Measurements from ENCODE around the gene PTPRM.

PTPRM gene

GRCh38 chr18:8248576-8248975 is 681.5 kb downstream of the PTPRM start:
- 97% methylated on average over 4 of the region's 4 CpGs for WGBS
- Histone ChIP-seq H3K4me2 (ENCODE audit: low read length, poor library complexity, severe bottlenecking) (no peak overlapping the region), H3K23ac (ENCODE audit: low read length in 2 of 2) (no peak overlapping the region), H3K27me3 (ENCODE audit: control insufficient read depth in 1 of 2, insufficient read depth in 1 of 2, low read length in 2 of 2) (no peaks in the 10 kb centered on the region), H2BK120ac (ENCODE audit: low read depth, low read length) (no peak overlapping the region), H2BK15ac (ENCODE audit: low read depth, poor library complexity, severe bottlenecking) (no peak overlapping the region), H3K27ac (ENCODE audit: low read length, poor library complexity, severe bottlenecking) (no peak overlapping the region), H3K79me1 (replicated peaks; ENCODE audit: low read length, poor library complexity, severe bottlenecking) (peaks cover 7% of the 10 kb centered on the region), H2BK12ac (ENCODE audit: low read length in 2 of 2) (no peak overlapping the region), H3K4ac (ENCODE audit: low read depth in 1 of 2, low read length in 2 of 2) (no peak overlapping the region), H2AFZ (ENCODE audit: low read depth, low read length) (no peak overlapping the region), H4K8ac (ENCODE audit: low read length) (no peak overlapping the region), H3K36me3 (ENCODE audit: control insufficient read depth in 1 of 2, insufficient read depth in 2 of 2, low read depth in 1 of 2, low read length in 2 of 2) (peaks cover 11 to 36% of the 10 kb centered on the region in 2 experiments), H4K91ac (ENCODE audit: low read length) (no peak overlapping the region), H3K9ac (ENCODE audit: low read length) (no peak overlapping the region), H3K4me1 (ENCODE audit: control insufficient read depth, insufficient read depth, low read depth, low read length) (peaks cover 1% of the 10 kb centered on the region), H2BK5ac (ENCODE audit: low read depth, low read length, poor library complexity, severe bottlenecking) (no peak overlapping the region), H3K4me3 (ENCODE audit: insufficient read depth in 1 of 2, low read depth in 1 of 2, low read length in 2 of 2) (no peak overlapping the region), H3K14ac (ENCODE audit: low read length in 2 of 2) (no peak overlapping the region), H2AK5ac (ENCODE audit: low read length, severe bottlenecking) (no peak overlapping the region), H3K18ac (ENCODE audit: low read depth in 1 of 2, low read length in 2 of 2) (no peak overlapping the region), H3K9me3 (ENCODE audit: control insufficient read depth, low read length) (no peaks in the 10 kb centered on the region)
- no peak for DNase-seq

- Histone ChIP-seq H2AK5ac (ENCODE audit: low read length, severe bottlenecking) (no peak overlapping the region), H3K27me3 (ENCODE audit: control insufficient read depth in 1 of 2, insufficient read depth in 1 of 2, low read length in 2 of 2) (no peaks in the 10 kb centered on the region), H3K4ac (ENCODE audit: low read depth in 1 of 2, low read length in 2 of 2) (no peak overlapping the region), H3K18ac (ENCODE audit: low read depth in 1 of 2, low read length in 2 of 2) (no peak overlapping the region), H3K36me3 (ENCODE audit: control insufficient read depth in 1 of 2, insufficient read depth in 2 of 2, low read depth in 1 of 2, low read length in 2 of 2) (peaks cover 12 to 40% of the 10 kb centered on the region in 2 experiments), H3K14ac (ENCODE audit: low read length in 2 of 2) (no peak overlapping the region), H3K79me1 (replicated peaks; ENCODE audit: low read length, poor library complexity, severe bottlenecking) (peaks cover 5% of the 10 kb centered on the region), H2BK5ac (ENCODE audit: low read depth, low read length, poor library complexity, severe bottlenecking) (no peak overlapping the region), H3K4me2 (ENCODE audit: low read length, poor library complexity, severe bottlenecking) (no peak overlapping the region), H2BK15ac (ENCODE audit: low read depth, poor library complexity, severe bottlenecking) (no peak overlapping the region), H3K4me3 (ENCODE audit: insufficient read depth in 1 of 2, low read depth in 1 of 2, low read length in 2 of 2) (no peak overlapping the region), H2BK120ac (ENCODE audit: low read depth, low read length) (no peak overlapping the region), H3K23ac (ENCODE audit: low read length in 2 of 2) (no peak overlapping the region), H2BK12ac (ENCODE audit: low read length in 2 of 2) (no peak overlapping the region), H3K9me3 (ENCODE audit: control insufficient read depth, low read length) (no peaks in the 10 kb centered on the region), H3K27ac (ENCODE audit: low read length, poor library complexity, severe bottlenecking) (no peak overlapping the region), H3K9ac (ENCODE audit: low read length) (no peak overlapping the region), H4K8ac (ENCODE audit: low read length) (no peak overlapping the region), H3K4me1 (ENCODE audit: control insufficient read depth, insufficient read depth, low read depth, low read length) (peaks cover 1% of the 10 kb centered on the region), H2AFZ (ENCODE audit: low read depth, low read length) (no peak overlapping the region), H4K91ac (ENCODE audit: low read length) (no peak overlapping the region)
- WGBS = 75% methylated on average over 1 of the region's 2 CpGs
- DNase-seq = no peak
These were observed 682.7 kb downstream of the PTPRM start for GRCh38 chr18:8249811-8250210.

- H2BK5ac ChIP-seq (ENCODE audit: low read depth, low read length, poor library complexity, severe bottlenecking) = no peak overlapping the region
- no peak overlapping the region for H3K14ac ChIP-seq (ENCODE audit: low read length in 2 of 2)
- no peak overlapping the region for H2BK120ac ChIP-seq (ENCODE audit: low read depth, low read length)
- no peak overlapping the region for H2AFZ ChIP-seq (ENCODE audit: low read depth, low read length)
- H3K4ac ChIP-seq (ENCODE audit: low read depth in 1 of 2, low read length in 2 of 2) = no peak overlapping the region
- no peak overlapping the region for H3K23ac ChIP-seq (ENCODE audit: low read length in 2 of 2)
- H4K91ac ChIP-seq (ENCODE audit: low read length) = no peak overlapping the region
- no peak overlapping the region for H2BK12ac ChIP-seq (ENCODE audit: low read length in 2 of 2)
- no peak for DNase-seq
- peaks cover 14 to 43% of the 10 kb centered on the region in 2 experiments for H3K36me3 ChIP-seq (ENCODE audit: control insufficient read depth in 1 of 2, insufficient read depth in 2 of 2, low read depth in 1 of 2, low read length in 2 of 2)
- no peak overlapping the region for H3K27ac ChIP-seq (ENCODE audit: low read length, poor library complexity, severe bottlenecking)
- no peaks in the 10 kb centered on the region for H3K9me3 ChIP-seq (ENCODE audit: control insufficient read depth, low read length)
- no peak overlapping the region for H4K8ac ChIP-seq (ENCODE audit: low read length)
- H2AK5ac ChIP-seq (ENCODE audit: low read length, severe bottlenecking) = no peak overlapping the region
- peaks cover 10% of the 10 kb centered on the region for H3K79me1 ChIP-seq (replicated peaks; ENCODE audit: low read length, poor library complexity, severe bottlenecking)
- H3K4me3 ChIP-seq (ENCODE audit: insufficient read depth in 1 of 2, low read depth in 1 of 2, low read length in 2 of 2) = no peak overlapping the region
- H2BK15ac ChIP-seq (ENCODE audit: low read depth, poor library complexity, severe bottlenecking) = no peak overlapping the region
- H3K9ac ChIP-seq (ENCODE audit: low read length) = no peak overlapping the region
- WGBS = 97% methylated on average over 2 of the region's 3 CpGs
- peaks cover 1% of the 10 kb centered on the region for H3K4me1 ChIP-seq (ENCODE audit: control insufficient read depth, insufficient read depth, low read depth, low read length)
- H3K27me3 ChIP-seq (ENCODE audit: control insufficient read depth in 1 of 2, insufficient read depth in 1 of 2, low read length in 2 of 2) = no peaks in the 10 kb centered on the region
- no peak overlapping the region for H3K18ac ChIP-seq (ENCODE audit: low read depth in 1 of 2, low read length in 2 of 2)
- H3K4me2 ChIP-seq (ENCODE audit: low read length, poor library complexity, severe bottlenecking) = no peak overlapping the region
These were observed 685.3 kb downstream of the PTPRM start for GRCh38 chr18:8252371-8252770.

- H3K27me3 ChIP-seq (ENCODE audit: control insufficient read depth in 1 of 2, insufficient read depth in 1 of 2, low read length in 2 of 2) = no peaks in the 10 kb centered on the region
- H3K4me3 ChIP-seq (ENCODE audit: insufficient read depth in 1 of 2, low read depth in 1 of 2, low read length in 2 of 2) = no peak overlapping the region
- no peak for DNase-seq
- H3K4me2 ChIP-seq (ENCODE audit: low read length, poor library complexity, severe bottlenecking) = no peak overlapping the region
- H3K4me1 ChIP-seq (ENCODE audit: control insufficient read depth, insufficient read depth, low read depth, low read length) = peaks cover 3% of the 10 kb centered on the region
- H3K36me3 ChIP-seq (ENCODE audit: control insufficient read depth in 1 of 2, insufficient read depth in 2 of 2, low read depth in 1 of 2, low read length in 2 of 2) = peaks cover 17 to 53% of the 10 kb centered on the region in 2 experiments
- H2BK15ac ChIP-seq (ENCODE audit: low read depth, poor library complexity, severe bottlenecking) = no peak overlapping the region
- no peak overlapping the region for H3K18ac ChIP-seq (ENCODE audit: low read depth in 1 of 2, low read length in 2 of 2)
- no peaks in the 10 kb centered on the region for H3K9me3 ChIP-seq (ENCODE audit: control insufficient read depth, low read length)
- H3K4ac ChIP-seq (ENCODE audit: low read depth in 1 of 2, low read length in 2 of 2) = no peak overlapping the region
- WGBS = no CpG with 5 or more reads among the region's 1 CpG
- H2BK12ac ChIP-seq (ENCODE audit: low read length in 2 of 2) = no peak overlapping the region
- no peak overlapping the region for H2AFZ ChIP-seq (ENCODE audit: low read depth, low read length)
- H2BK5ac ChIP-seq (ENCODE audit: low read depth, low read length, poor library complexity, severe bottlenecking) = no peak overlapping the region
- no peak overlapping the region for H3K23ac ChIP-seq (ENCODE audit: low read length in 2 of 2)
- H3K9ac ChIP-seq (ENCODE audit: low read length) = no peak overlapping the region
- H2BK120ac ChIP-seq (ENCODE audit: low read depth, low read length) = no peak overlapping the region
- peaks cover 10% of the 10 kb centered on the region for H3K79me1 ChIP-seq (replicated peaks; ENCODE audit: low read length, poor library complexity, severe bottlenecking)
- H4K8ac ChIP-seq (ENCODE audit: low read length) = no peak overlapping the region
- no peak overlapping the region for H2AK5ac ChIP-seq (ENCODE audit: low read length, severe bottlenecking)
- no peak overlapping the region for H4K91ac ChIP-seq (ENCODE audit: low read length)
- H3K14ac ChIP-seq (ENCODE audit: low read length in 2 of 2) = no peak overlapping the region
- H3K27ac ChIP-seq (ENCODE audit: low read length, poor library complexity, severe bottlenecking) = no peak overlapping the region
These were observed 686.8 kb downstream of the PTPRM start for GRCh38 chr18:8253944-8254343.

Measured in mesenchymal stem cell (in vitro differentiated cells and primary cell).